Endometrial microvascular endothelial cells (primary cell): ENCODE data around the gene CASZ1. TPM values are rescaled to one million over a fixed set of nuclear protein-coding genes. Genes with fewer than 3 reads are reported as not detected.

Experiments used
- in situ Hi-C: cut with HindIII; loops from 2 replicates; pipeline ENCODE4 v1.10.0; 2017; ENCODE audit warnings: low sequenced_read_pairs, low pct_unique_long_range_greater_than_20kb; ENCODE audit errors: inconsistent ontology term
- total RNA-seq: library from RNA; depleted of rRNA; stranded (reverse); fragments of >200 nt; gene quantifications from one replicate; pipeline ENCODE4 v1.2.3, GENCODE V29; 2015; ENCODE audit errors: inconsistent ontology term

CASZ1 gene
- total RNA-seq, 1 donor from 2014 or later: 8.5 TPM

- in situ Hi-C loops: no loop called here
Observed at GRCh38 chr1:10739589-10739988, 56.9 kb downstream of the CASZ1 start.

- in situ Hi-C loops: no loop called here
Observed at GRCh38 chr1:10738061-10739058, 58.1 kb downstream of the CASZ1 start.

GRCh38 chr1:10737651-10738050, 58.8 kb downstream of the CASZ1 start:
- in situ Hi-C loops: no loop called here

GRCh38 chr1:10736634-10737586, 59.5 kb downstream of the CASZ1 start:
- in situ Hi-C loops: no loop called here

- in situ Hi-C loops: no loop called here
Observed at GRCh38 chr1:10735563-10736305, 60.7 kb downstream of the CASZ1 start.

DNA sequence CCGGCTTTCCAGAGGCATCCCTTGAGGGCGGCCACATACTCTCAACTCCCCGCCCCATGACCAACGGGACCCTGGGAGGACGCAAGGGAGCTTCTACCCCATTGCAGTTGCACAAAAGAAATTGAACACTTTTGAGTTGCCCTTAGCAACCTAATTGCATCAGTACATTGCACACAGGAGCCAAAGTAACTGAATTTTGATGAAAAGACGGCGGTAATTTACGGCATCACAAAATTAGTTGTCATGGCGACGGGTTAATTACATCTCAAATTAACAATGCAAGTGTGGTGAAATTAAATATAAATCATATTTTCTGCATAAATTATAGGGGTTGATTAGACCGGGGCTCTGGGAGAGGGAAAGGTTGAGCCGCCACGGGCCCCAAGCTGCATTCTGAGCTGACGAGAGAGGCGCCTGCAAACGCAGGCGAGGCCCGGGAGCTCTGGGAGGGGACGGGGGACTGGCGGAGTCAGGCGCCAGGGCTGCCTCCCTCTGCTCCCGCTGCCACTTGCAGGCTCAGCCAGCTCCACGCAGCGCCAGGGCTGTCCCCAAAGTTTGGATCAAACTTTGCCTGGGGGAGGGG, 61.4 kb downstream of the CASZ1 start:
- in situ Hi-C loops: no loop called here

GRCh38 chr1:10734375-10734774, 62.1 kb downstream of the CASZ1 start:
- in situ Hi-C loops: no loop called here

DNA sequence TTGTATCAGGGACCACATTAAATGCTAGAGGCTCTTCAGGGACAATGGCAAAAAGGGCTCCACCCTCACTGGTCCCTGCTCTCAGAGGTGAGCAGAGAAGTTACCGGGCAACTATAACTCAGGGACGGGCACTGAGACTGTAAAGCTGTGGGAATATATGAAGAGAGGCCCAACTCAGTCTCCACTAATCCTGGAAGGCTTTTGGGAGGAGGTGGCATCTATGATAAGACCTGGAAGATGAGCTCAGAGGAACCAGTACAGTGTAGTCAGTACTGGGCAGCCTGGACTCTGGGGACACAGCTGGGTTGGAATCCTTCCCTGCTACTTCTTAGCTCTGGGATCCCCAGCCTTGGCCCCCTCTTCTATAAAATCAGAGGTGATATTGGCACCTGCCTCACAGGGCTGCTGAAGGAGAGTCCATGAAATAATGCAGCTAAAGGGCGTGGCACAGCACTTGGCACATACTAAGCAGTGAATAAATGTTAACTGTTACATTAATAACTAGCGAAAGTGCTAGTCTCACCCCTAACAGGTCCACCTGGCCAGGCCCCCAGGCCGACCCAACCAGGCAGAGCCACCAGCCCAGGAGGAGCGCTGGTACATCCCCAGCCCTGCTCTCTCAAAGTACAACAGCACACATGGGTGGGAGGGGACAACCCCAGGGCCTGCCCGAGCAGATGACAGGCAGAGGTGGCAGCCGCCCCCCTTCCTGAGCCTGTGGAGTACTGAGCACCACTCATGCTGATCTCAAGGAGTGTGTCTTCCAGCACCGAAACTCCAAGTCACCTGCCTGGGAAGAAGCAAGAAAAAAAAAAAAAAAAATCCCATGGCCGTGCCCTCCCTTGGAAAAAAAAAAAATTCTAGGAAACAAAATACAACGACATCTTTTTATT, 62.7 kb downstream of the CASZ1 start:
- in situ Hi-C loops: no loop called here

- in situ Hi-C loops: no loop called here
Observed at GRCh38 chr1:10730985-10731384, 65.5 kb downstream of the CASZ1 start.

GRCh38 chr1:10728595-10729410, 67.6 kb downstream of the CASZ1 start:
- in situ Hi-C loops: no loop called here

GRCh38 chr1:10727751-10728232, 68.7 kb downstream of the CASZ1 start:
- in situ Hi-C loops: no loop called here

GRCh38 chr1:10726355-10726754, 70.1 kb downstream of the CASZ1 start:
- in situ Hi-C loops: no loop called here

DNA sequence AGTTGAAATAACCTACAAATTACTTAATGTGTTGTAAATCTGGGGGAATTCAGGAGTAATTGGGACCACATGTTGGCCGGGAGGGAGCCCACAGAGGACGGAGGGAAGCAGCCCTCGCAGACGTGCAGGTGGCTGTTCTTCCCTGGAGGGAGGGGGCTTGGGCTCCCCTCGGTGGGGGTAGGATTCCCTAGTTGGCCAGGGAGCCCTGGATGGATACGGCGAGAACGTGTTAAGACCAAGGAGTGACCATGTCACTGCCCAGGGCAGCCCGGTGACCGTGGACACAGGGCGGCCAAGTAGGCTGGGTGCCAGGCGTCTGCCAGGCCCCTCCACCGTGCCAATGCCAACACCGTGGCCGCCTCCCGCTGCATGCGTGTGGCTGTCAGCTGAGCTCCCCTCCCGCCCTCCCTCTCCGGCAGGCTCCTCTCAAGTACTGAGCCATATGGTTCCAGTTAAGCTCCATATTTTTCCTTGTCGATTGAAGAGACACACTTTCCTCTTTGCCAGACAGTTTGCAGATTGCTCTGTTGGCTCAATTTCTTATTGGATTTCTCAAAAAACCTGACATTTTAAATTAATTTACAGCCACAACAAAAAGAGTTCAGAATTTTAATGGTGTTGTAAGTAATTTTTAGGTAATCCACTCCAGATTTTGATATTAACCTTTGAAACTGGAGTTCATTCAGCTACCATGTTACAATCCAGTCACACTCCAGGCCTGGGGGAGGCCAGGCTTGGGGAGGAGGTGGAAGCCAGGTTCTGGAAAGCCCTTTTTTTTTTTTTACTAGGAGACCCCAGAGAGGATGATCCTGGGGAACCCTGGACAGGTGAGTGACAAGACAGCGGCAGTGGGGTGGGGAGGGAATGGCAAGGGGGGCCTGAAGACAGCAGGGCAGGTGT, 71.2 kb downstream of the CASZ1 start:
- in situ Hi-C loops: no loop called here

GRCh38 chr1:10724511-10724910, 71.9 kb downstream of the CASZ1 start:
- in situ Hi-C loops: no loop called here

GRCh38 chr1:10724052-10724494, 72.4 kb downstream of the CASZ1 start:
- in situ Hi-C loops: no loop called here

DNA sequence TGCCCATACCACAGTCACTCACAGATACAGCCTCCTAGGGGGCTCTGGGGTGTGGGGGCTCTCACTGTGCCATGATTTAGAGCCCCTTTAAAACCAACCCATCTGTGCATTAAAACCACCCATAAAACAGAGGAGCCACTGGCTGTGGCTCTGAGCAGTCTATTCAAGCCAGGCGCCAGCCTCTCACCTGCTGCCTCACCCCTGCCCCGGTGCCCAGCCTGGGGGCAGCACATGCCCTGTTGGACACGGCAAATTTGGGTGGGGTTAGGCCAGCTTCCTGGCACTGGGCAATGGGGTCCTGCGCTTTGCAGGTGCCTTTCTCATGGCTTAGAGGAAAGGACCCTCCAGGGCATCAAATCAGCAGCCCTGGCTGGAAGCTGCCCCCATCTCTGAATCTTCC, 73.1 kb downstream of the CASZ1 start:
- in situ Hi-C loops: no loop called here
